SJCRH30 (cell line): ENCODE results near the gene DNM1. TPM values are rescaled to one million over a fixed set of nuclear protein-coding genes. Genes with fewer than 3 reads are reported as not detected.

ENCODE experiments used
- DNase-seq, 2 experiments: peaks; one replicate each; pipeline ENCODE4 v3.0.0-alpha.2; 2015 to 2020
- H3K27ac ChIP-seq: fragments of 250-450 bp; sonication (Bioruptor Pico); 2 replicates; pipeline ENCODE4 v1.5.1; 2020; ENCODE audit warnings: mild to moderate bottlenecking, moderate library complexity
- H3K27me3 ChIP-seq: fragments of 250-450 bp; sonication (Bioruptor Pico); 2 replicates; pipeline ENCODE4 v1.5.1; 2020; ENCODE audit warnings: mild to moderate bottlenecking, moderate library complexity
- H3K36me3 ChIP-seq: fragments of 250-450 bp; sonication (Bioruptor Pico); 2 replicates; pipeline ENCODE4 v1.5.1; 2020; ENCODE audit warnings: mild to moderate bottlenecking, moderate library complexity
- H3K4me1 ChIP-seq: fragments of 250-450 bp; sonication (Bioruptor Pico); 2 replicates; pipeline ENCODE4 v1.5.1; 2020; ENCODE audit warnings: mild to moderate bottlenecking, moderate library complexity
- H3K4me3 ChIP-seq: fragments of 250-450 bp; sonication (Bioruptor Pico); 2 replicates; pipeline ENCODE4 v1.5.1; 2020; ENCODE audit warnings: mild to moderate bottlenecking, moderate library complexity
- H3K9me3 ChIP-seq: fragments of 250-450 bp; sonication (Bioruptor Pico); replicated peaks from 2 replicates; pipeline ENCODE4 v1.5.1; 2020; ENCODE audit warnings: mild to moderate bottlenecking, moderate library complexity
- total RNA-seq: library from RNA; depleted of rRNA; stranded (reverse); fragments of >200 nt; shearing (Covaris generic); gene quantifications from 2 replicates; pipeline ENCODE4 v1.2.3, GENCODE V29; 2014

Gene DNM1
- total RNA-seq, 1 experiment from 2014 or later, result 3.8 TPM

GRCh38 chr9:128188209-128188608 is 15.0 kb upstream of the DNM1 start:
- H3K36me3 ChIP-seq, result peaks cover 46% of the 10 kb centered on the region
- no peaks in the 10 kb centered on the region for H3K27me3 ChIP-seq
- DNase-seq, result no peak
- H3K4me3 ChIP-seq, result no peak overlapping the region
- no peaks in the 10 kb centered on the region for H3K9me3 ChIP-seq
- no peak overlapping the region for H3K27ac ChIP-seq
- peaks cover 4% of the 10 kb centered on the region; the same call in 1 of the 2 replicates for H3K4me1 ChIP-seq

GRCh38 chr9:128190013-128190412 is 13.2 kb upstream of the DNM1 start:
- Histone ChIP-seq H3K36me3 (peaks cover 32% of the 10 kb centered on the region), H3K4me3 (no peak overlapping the region), H3K4me1 (peaks cover 4% of the 10 kb centered on the region; the same call in 1 of the 2 replicates), H3K27ac (no peak overlapping the region), H3K27me3 (no peaks in the 10 kb centered on the region), H3K9me3 (no peaks in the 10 kb centered on the region)
- DNase-seq, result no peak

- Histone ChIP-seq H3K36me3 (peaks cover 32% of the 10 kb centered on the region), H3K27ac (peak overlapping the region; percentile 13; the same call in 1 of the 2 replicates), H3K27me3 (no peaks in the 10 kb centered on the region), H3K4me3 (peak overlapping the region; percentile 76), H3K9me3 (no peaks in the 10 kb centered on the region), H3K4me1 (peaks cover 4% of the 10 kb centered on the region; the same call in 1 of the 2 replicates)
- peak; percentile 28 to 39 for DNase-seq
These were observed 12.4 kb upstream of the DNM1 start for GRCh38 chr9:128190516-128191405.

- Histone ChIP-seq H3K27ac (peak within 1 kb of the TSS; percentile 52), H3K36me3 (peaks cover 25% of the 10 kb centered on the region), H3K9me3 (no peaks in the 10 kb centered on the region), H3K4me1 (peaks cover 4% of the 10 kb centered on the region; the same call in 1 of the 2 replicates), H3K4me3 (peak within 1 kb of the TSS; percentile 76), H3K27me3 (no peaks in the 10 kb centered on the region)
- peak; percentile 83 to 86 for DNase-seq
These were observed 11.7 kb upstream of the DNM1 start, which contains the start of gene CIZ1 for GRCh38 chr9:128191406-128192046. Gene CIZ1 (minus strand): TSS chr9:128191572. CDS start chr9:128190857, 715 bp downstream.

DNA sequence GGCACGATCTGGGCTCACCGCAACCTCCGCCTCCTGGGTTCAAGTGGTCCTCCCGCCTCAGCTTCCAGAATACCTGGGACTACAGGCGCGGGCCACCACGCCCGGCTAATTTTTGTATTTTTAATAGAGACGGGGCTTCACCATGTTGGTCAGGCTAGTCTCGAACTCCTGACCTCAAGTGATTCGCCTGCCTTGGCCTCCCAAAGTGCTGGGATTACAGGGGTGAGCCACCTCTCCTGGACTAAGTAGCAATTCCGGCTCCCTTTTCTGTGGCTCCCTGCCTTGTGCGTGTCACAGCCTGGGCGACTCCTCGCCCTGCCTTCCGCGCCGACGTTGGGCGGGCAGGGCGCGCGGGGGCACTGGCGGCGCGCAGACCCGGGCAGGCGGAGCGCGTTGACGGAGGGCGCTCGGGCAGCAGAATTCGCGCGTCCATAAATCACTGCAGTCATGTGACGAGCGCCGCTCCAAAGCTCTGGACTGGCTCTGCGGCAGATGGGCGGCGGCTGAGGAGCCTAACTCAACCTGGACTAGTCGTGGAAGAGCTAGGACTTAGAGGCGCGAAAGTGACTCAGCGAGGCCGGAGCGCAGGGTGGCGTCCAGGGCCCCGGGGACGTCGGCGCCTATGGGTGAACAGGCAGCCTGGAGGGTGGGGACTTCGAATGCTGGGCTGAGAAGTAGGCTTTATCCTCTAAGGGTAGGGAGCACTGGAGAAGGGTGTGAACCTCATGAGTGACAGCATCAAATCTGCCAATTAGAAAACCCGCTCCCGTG is 10.4 kb upstream of the DNM1 start:
- DNase-seq, result no peak
- Histone ChIP-seq H3K27ac (no peak overlapping the region), H3K9me3 (no peaks in the 10 kb centered on the region), H3K4me1 (peaks cover 4% of the 10 kb centered on the region; the same call in 1 of the 2 replicates), H3K27me3 (no peaks in the 10 kb centered on the region), H3K4me3 (no peak overlapping the region), H3K36me3 (peaks cover 14% of the 10 kb centered on the region)

DNA sequence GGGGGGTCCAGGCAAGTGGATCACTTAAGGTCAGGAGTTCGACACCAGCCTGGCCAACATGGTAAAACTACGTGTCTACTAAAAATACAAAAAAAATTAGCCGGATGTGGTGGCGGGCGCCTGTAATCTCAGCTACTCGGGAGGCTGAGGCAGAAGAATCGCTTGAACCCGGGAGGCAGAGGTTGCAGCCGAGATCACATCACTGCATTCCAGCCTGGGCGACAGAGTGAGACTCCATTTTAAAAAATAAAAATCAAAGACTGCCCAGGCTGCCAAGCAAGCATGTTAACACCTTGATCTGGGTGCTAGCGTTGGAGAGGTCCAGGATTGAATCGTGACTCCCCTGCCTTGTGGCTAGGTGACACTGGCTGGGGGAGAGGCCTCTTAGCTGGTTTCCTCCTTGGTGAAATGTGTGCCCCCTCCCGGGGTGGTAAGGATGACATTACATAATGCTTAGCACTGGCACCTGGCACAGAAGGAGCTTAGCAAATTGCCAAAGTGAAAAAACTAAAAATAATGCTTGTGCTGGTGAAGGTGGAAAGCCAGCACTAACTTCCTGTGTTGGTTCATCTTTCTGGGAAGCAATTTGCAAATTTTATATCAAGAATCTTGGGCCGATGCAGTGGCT is 9.6 kb upstream of the DNM1 start:
- no peaks in the 10 kb centered on the region for H3K9me3 ChIP-seq
- no peak for DNase-seq
- H3K4me3 ChIP-seq, result no peak overlapping the region
- no peaks in the 10 kb centered on the region for H3K27me3 ChIP-seq
- H3K27ac ChIP-seq, result no peak overlapping the region
- peaks cover 11% of the 10 kb centered on the region for H3K36me3 ChIP-seq
- H3K4me1 ChIP-seq, result peaks cover 4% of the 10 kb centered on the region; the same call in 1 of the 2 replicates

DNA sequence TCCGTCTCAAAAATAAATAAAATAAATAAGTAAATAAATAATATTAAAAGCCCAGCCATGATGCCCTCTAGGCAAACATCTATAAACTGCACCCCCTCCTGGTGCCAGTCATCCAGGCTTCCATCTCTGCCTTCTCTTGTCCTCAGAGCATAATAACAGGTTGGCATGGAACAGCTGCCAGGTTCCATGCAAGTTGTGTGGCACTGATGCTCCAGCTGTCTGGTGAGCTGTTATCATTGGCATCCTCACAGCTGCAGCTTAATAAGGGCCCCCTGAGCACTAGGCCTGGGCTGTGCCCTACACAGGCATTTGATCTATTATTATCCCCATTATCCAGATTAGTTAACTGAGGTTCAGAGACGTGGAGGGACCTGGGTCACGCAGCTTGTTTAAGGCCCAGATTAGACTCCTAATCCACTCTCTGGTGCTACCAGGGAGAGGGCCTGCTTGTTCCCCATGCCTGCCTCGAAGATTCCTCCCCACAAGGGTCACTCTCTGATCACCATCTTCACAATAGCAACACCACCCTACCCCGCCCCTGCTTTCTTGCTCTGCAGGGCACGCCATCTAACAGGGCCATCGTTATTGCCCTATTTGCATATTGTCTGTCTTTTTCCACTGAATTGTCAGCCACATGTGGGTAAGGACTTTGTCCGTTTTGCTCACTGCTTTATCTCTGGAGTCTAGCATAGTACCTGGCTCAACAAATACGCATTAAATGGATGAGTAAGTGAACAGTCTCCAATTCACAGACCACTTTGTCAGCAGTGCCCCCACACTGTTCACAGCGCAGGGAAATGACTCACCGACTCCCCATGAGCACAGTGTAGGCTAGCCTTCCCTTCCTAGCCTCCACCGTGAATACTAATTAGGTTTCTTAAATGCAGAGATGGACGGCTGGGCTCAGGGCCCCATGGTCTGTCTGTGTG is 1.5 kb upstream of the DNM1 start:
- Histone ChIP-seq H3K27me3 (peaks cover 15% of the 10 kb centered on the region; the same call in 1 of the 2 replicates), H3K4me3 (no peak overlapping the region), H3K27ac (no peak overlapping the region), H3K9me3 (no peaks in the 10 kb centered on the region), H3K36me3 (no peaks in the 10 kb centered on the region), H3K4me1 (peaks cover 3% of the 10 kb centered on the region; the same call in 1 of the 2 replicates)
- DNase-seq, result no peak

DNA sequence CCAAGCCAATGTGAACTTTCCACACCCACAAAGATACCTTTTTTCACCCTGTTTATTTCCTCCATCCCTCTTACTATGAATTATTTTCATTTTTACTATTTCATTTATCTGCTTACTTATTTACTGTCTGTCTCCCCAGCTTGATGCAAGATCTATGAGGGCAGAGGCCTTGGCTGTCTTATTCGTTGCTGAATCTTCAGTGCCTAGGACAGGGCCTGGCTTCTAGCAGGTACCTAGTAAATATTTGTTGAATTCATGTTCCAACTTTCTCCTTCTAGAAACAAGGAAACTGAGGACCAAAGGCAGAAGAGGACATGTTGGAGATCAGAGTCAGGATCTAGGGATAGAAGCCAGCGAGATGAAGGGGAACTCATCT is 543 bp upstream of the DNM1 start:
- Histone ChIP-seq H3K4me1 (peaks cover 3% of the 10 kb centered on the region; the same call in 1 of the 2 replicates), H3K36me3 (no peaks in the 10 kb centered on the region), H3K4me3 (peak overlapping the region; percentile 68), H3K27me3 (peaks cover 15% of the 10 kb centered on the region; the same call in 1 of the 2 replicates), H3K9me3 (no peaks in the 10 kb centered on the region), H3K27ac (no peak overlapping the region)
- no peak for DNase-seq

DNA sequence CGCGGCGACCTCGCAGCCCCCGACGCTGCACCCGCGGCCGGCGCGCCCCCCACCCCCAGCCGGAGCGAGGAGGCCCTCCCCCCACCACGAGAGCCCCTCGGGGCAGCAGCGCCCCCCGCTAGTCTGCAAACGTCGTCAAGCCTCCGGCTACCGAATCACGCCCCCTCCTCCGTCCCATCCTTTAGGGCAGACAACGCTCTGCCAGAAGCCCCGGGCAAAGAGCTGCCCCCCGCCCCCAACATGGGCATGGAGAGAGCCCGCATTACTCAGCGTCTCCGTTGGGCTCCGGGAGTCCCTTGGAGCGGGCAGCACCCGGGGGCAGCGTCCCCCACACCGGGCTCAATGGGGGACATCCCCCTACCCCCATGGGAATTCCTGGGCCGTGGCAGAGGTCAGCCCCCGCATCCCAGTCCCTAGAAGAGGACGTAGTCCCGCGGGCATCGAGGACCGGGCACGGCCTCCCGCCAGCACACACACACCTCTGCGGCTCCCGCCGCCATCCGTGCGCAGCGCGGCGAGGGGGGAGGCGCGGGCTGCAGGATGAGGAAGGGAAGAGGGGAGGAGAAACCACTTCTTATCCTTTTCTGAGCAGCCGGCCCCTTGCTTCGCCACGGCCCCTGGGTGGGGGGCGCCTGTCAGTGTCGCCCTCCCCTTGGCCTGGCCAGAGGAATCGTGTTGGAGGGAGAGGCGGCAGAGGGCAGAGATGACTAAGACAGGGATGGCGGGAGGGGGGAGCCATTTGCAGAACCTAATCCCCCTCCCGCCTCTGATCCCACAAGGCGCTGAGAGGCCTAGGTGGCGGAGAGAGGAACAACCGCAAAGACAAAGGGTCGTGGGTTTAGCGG is 750 bp downstream of the DNM1 start:
- Histone ChIP-seq H3K27ac (no peak overlapping the region; the same call in 1 of the 2 replicates), H3K4me1 (peaks cover 3% of the 10 kb centered on the region; the same call in 1 of the 2 replicates), H3K27me3 (peaks cover 15% of the 10 kb centered on the region; the same call in 1 of the 2 replicates), H3K4me3 (peak overlapping the region; percentile 68), H3K9me3 (no peaks in the 10 kb centered on the region), H3K36me3 (no peaks in the 10 kb centered on the region)
- DNase-seq, result peak; percentile 54 to 58

DNA sequence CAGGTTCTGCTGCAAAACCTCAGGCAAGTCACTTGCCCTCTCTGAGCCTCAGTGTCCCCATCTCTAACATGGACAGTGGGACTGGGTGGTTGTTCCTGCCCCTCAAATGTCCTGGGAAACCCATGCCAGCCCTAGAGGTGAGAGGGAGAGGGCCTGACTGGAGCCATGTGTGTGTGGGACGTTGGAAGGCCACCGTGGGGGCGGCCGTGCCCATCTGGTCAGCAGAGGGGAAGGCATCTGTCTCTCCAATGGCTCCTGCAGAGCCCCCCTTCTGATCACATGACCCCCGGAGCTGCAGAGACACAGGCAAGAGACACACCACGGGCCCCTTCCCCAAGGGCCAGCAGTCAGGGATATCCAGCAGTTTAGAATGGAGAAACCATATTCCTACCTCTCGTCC is 1.7 kb downstream of the DNM1 start:
- no peak overlapping the region for H3K27ac ChIP-seq
- H3K27me3 ChIP-seq, result peaks cover 15% of the 10 kb centered on the region; the same call in 1 of the 2 replicates
- no peak overlapping the region for H3K4me3 ChIP-seq
- peaks cover 3% of the 10 kb centered on the region; the same call in 1 of the 2 replicates for H3K4me1 ChIP-seq
- DNase-seq, result no peak
- no peaks in the 10 kb centered on the region for H3K9me3 ChIP-seq
- no peaks in the 10 kb centered on the region for H3K36me3 ChIP-seq

GRCh38 chr9:128205296-128205944 is 2.2 kb downstream of the DNM1 start:
- Histone ChIP-seq H3K4me1 (peaks cover 3% of the 10 kb centered on the region; the same call in 1 of the 2 replicates), H3K9me3 (no peaks in the 10 kb centered on the region), H3K27me3 (peaks cover 15% of the 10 kb centered on the region; the same call in 1 of the 2 replicates), H3K27ac (no peak overlapping the region), H3K36me3 (no peaks in the 10 kb centered on the region), H3K4me3 (no peak overlapping the region)
- DNase-seq, result no peak

DNA sequence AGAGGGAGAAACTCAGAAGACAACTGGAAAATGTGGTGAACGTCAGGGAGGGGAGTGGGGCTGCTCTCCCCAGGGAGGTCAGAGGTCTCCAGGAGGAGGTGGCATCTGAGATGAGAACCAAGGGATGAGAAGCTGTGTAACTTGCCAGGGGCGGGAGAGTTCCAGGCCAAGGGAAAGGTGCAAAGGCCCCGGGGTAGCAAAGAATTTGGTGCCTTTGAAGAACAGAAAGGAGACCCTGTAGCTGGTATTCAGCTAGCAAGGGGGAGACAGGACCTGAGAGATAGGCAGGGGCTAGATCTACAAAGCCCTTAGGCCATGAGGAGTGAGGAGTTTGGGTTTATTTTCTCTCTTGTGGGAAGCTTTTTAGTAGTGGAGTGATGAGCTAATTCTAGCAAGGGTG is 3.3 kb downstream of the DNM1 start:
- no peak overlapping the region for H3K4me3 ChIP-seq
- H3K9me3 ChIP-seq, result no peaks in the 10 kb centered on the region
- peaks cover 15% of the 10 kb centered on the region; the same call in 1 of the 2 replicates for H3K27me3 ChIP-seq
- H3K4me1 ChIP-seq, result peaks cover 3% of the 10 kb centered on the region; the same call in 1 of the 2 replicates
- no peak overlapping the region for H3K27ac ChIP-seq
- no peak for DNase-seq
- no peaks in the 10 kb centered on the region for H3K36me3 ChIP-seq
